PFSK-1 (cell line): Measurements from ENCODE around the gene ULK4.

Experiments used
- FOXP2 ChIP-seq: optimal IDR thresholded peaks from 2 replicates; pipeline ENCODE3; 2011; ENCODE audit warnings: borderline replicate concordance, control low read depth, inconsistent platforms; ENCODE audit not compliant: insufficient read depth; ENCODE audit errors: extremely low read length, extremely low read depth
- POLR2AphosphoS5 ChIP-seq: IDR thresholded peaks from 2 replicates; pipeline ENCODE4 v1.6.1; 2012; ENCODE audit warnings: low read depth, mild to moderate bottlenecking, control low read depth, low read length, moderate library complexity
- REST ChIP-seq, 2 experiments: IDR thresholded peaks; 2 replicates each; pipeline versions ENCODE4 v1.6.1 to v1.8.0; 2011 to 2012; ENCODE audit warnings: low read depth in 2 of 2, low read length in 2 of 2, control low read depth in 1 of 2, inconsistent platforms in 1 of 2, mild to moderate bottlenecking in 1 of 2, moderate library complexity in 1 of 2; ENCODE audit not compliant: insufficient read depth in 1 of 2
- SIN3A ChIP-seq: IDR thresholded peaks from 2 replicates; pipeline ENCODE4 v1.6.1; 2012; ENCODE audit warnings: mild to moderate bottlenecking, low read length, moderate library complexity, borderline replicate concordance; ENCODE audit not compliant: insufficient read depth
- TAF1 ChIP-seq: IDR thresholded peaks from 2 replicates; pipeline ENCODE4 v1.6.1; 2012; ENCODE audit warnings: low read length, control low read depth, borderline replicate concordance; ENCODE audit not compliant: insufficient read depth

Gene ULK4

DNA sequence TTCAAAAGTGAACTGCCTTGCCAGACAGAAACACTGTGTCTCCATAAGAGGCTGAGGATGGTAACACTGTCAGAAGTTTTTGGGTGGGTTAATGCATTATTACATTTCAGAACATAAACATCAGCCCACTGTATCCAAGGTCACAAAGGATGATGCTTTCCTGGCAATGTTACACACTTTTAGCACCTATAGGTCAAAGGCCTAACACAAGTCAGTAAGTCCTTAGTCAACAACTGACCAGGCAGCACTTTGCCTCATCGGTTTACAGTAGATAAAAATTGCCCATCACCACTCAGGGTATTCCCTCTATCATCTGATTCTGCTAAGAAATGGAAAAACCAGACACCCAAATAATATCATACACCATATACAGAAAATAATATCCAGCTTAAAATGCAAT is 664.2 kb downstream of the ULK4 start:
- TF ChIP-seq TAF1 (no peak), REST (IDR thresholded peaks at IDR 0.05; ENCODE audit: insufficient read depth in 1 of 2, low read depth in 2 of 2, low read length in 2 of 2) (no peak), POLR2AphosphoS5 (no peak), SIN3A (no peak), FOXP2 (no peak)

- TF ChIP-seq TAF1, result no peak
- TF ChIP-seq SIN3A, result no peak
- no peak for TF ChIP-seq REST (IDR thresholded peaks at IDR 0.05; ENCODE audit: insufficient read depth in 1 of 2, low read depth in 2 of 2, low read length in 2 of 2)
- no peak for TF ChIP-seq FOXP2
- no peak for TF ChIP-seq POLR2AphosphoS5
Measured at GRCh38 chr3:41296556-41296955, 665.3 kb downstream of the ULK4 start.

GRCh38 chr3:41295740-41296139 is 666.2 kb downstream of the ULK4 start:
- TF ChIP-seq TAF1, result no peak
- TF ChIP-seq FOXP2, result no peak
- no peak for TF ChIP-seq SIN3A
- no peak for TF ChIP-seq POLR2AphosphoS5
- TF ChIP-seq REST (IDR thresholded peaks at IDR 0.05; ENCODE audit: insufficient read depth in 1 of 2, low read depth in 2 of 2, low read length in 2 of 2), result no peak

- no peak for TF ChIP-seq FOXP2
- TF ChIP-seq REST (IDR thresholded peaks at IDR 0.05; ENCODE audit: insufficient read depth in 1 of 2, low read depth in 2 of 2, low read length in 2 of 2), result no peak
- no peak for TF ChIP-seq POLR2AphosphoS5
- TF ChIP-seq SIN3A, result no peak
- TF ChIP-seq TAF1, result no peak
Measured at GRCh38 chr3:41293169-41293681, 668.7 kb downstream of the ULK4 start.

- TF ChIP-seq POLR2AphosphoS5 (no peak), TAF1 (no peak), FOXP2 (no peak), SIN3A (no peak), REST (IDR thresholded peaks at IDR 0.05; ENCODE audit: insufficient read depth in 1 of 2, low read depth in 2 of 2, low read length in 2 of 2) (no peak)
Measured at GRCh38 chr3:41290736-41291135, 671.2 kb downstream of the ULK4 start.
